Heart left ventricle (tissue), 13 donors: ENCODE data around the gene VWA3A.

Source experiments
- CTCF ChIP-seq, 12 donors: fragments of 200-600 bp; sonication (generic) in 4 of 12; IDR thresholded peaks; one replicate each; pipeline versions ENCODE4 v1.5.0 to v1.8.0; 2018 to 2022; ENCODE audit warnings: antibody characterized with exemption in 12 of 12, mild to moderate bottlenecking in 5 of 12
- POLR2A ChIP-seq, 2 donors: fragments of 450-650 bp; IDR thresholded peaks; one replicate each; pipeline ENCODE4 v1.6.1; 2017; ENCODE audit warnings: antibody characterized with exemption in 2 of 2, mild to moderate bottlenecking in 2 of 2, moderate library complexity in 2 of 2
- donor health status: ischemic (EF 13 %, LVEDD 7.1; RV severe dilation, severe dysfunction).
- donor health status: DM: no; HTN: yes; CAD: no.
- donor health status: DM: no; HTN: no; CAD: no.
- donor health status: ischemic (EF 25% LVEDD 6.9; RV normal size, moderate dysfunction).
- donor health status: ischemic (EF 25% LVEDD 5.7; RV mildly dilated, moderate dysfunction).
- donor health status: ischemic (EF 35%, LVEDD 5.7; RV mildly dilated, moderate dysfunction).
- donor health status: nonischemic (EF 11% LVEDD 7.7; RV severe dilation, severe dysfunction).
- donor health status: DM: yes; HTN: yes; CAD: no.
- donor health status: PGD.
- donor health status: ischemic (EF 29% LVEDD 5.4; RV normal size, mild dysfunction).
- donor health status: nonischemic (EF 23%, LVEDD 6.1; RV moderate dilation, normal function).

GRCh38 chr16:22086440-22086839 lies 5.9 kb upstream of the VWA3A start:
- TF ChIP-seq CTCF (IDR thresholded peaks at IDR 0.05) = no peak
- TF ChIP-seq POLR2A (IDR thresholded peaks at IDR 0.05) = no peak
